ENCODE data around the gene EHD4.

Gene EHD4

DNA sequence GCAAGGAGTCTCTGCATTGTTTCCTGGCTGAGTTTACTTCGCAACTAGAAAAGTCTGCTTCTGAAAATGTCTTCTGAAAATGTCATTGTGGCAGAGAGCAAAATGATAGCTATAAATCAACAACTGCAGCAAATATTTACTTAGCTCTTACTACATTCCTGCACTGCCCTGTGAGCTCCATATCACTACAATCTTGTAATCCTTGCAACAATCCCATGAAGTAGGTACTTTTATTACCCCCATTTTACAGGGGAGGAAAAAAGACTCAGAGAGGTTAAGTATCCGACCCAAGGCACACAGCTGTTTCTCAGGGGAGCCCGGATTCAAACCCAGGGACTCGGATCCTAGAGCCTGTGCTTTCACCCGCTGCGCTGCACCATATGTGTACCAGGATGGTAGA is 44.3 kb downstream of the EHD4 start:
- H3K9me3 ChIP-seq (ENCODE audit: control insufficient read depth, insufficient read depth, low read length), result no peaks in the 10 kb centered on the region
- H3K4me1 ChIP-seq (ENCODE audit: control insufficient read depth, insufficient read depth, low read length), result peaks cover 10% of the 10 kb centered on the region
- peaks cover 6% of the 10 kb centered on the region for H3K36me3 ChIP-seq (ENCODE audit: control insufficient read depth, insufficient read depth, low read length)
- no peak overlapping the region for H3K4me3 ChIP-seq (ENCODE audit: low read depth, low read length)
- no peaks in the 10 kb centered on the region for H3K27me3 ChIP-seq (ENCODE audit: control insufficient read depth, insufficient read depth, low read length)
- H3K9ac ChIP-seq (ENCODE audit: low read depth, low read length), result no peak overlapping the region

DNA sequence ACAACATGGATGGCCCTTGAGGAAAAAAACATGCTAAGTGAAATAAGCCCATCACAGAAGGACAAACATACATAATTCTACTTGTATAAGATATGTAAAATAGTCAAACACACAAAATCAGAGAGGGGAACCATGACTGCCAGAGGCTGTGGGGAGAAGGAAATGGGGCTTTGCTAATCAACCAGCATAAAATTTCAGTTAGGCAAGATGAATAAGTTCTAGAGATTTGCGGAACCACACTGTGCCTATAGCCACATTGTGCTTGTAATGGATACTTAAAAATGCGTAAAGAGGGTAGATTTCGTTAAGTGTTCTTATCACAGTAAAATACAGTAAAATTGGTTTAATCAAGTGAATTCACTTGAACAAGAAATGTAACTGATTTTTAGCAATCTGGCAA is 44.8 kb downstream of the EHD4 start:
- Histone ChIP-seq H3K4me3 (ENCODE audit: low read depth, low read length) (no peak overlapping the region), H3K4me1 (ENCODE audit: control insufficient read depth, insufficient read depth, low read length) (peaks cover 7% of the 10 kb centered on the region), H3K9me3 (ENCODE audit: control insufficient read depth, insufficient read depth, low read length) (no peaks in the 10 kb centered on the region), H3K9ac (ENCODE audit: low read depth, low read length) (no peak overlapping the region), H3K36me3 (ENCODE audit: control insufficient read depth, insufficient read depth, low read length) (peaks cover 4% of the 10 kb centered on the region), H3K27me3 (ENCODE audit: control insufficient read depth, insufficient read depth, low read length) (no peaks in the 10 kb centered on the region)

DNA sequence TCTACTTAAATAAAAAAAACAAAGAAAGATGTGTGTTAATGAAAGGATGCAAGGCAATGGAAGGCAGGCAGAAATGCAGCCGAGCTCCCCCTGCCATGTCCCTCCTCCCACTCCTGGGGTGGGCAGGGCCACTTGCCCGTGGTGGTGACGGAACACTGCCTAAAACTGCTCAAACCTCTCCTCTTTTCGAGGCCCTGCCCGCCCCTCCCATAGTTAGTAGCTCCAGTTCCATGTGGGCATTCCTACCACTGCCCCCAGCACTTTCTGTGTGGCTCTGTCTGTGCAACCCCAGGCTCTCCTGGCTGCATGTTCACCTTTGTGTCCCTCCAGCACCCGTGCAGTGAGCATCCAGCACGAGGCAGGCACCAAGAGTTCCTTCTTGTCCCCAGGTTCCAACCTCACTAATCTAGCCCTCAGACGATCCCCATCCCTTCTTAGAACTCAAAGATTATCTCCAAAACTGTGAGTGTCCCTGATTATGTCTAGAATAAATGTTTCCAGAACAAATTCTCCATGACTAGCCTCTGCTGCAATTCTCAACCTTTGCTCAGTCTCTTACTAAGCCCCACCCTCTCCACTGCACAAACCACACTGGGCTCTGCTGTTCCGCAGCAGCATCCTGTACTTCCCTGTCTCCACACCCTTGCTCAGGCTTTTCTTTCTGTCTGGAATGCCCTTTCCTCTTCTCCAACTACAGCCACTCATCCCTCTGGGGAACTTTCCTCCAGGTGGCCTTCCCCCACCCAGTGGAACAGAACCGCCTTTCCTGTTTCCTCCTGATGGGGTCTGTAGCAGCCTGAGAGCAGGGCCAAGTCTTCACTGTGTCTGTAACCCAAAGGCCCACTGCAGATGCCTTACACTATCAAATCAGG is 45.9 kb downstream of the EHD4 start:
- Histone ChIP-seq H3K9me3 (ENCODE audit: control insufficient read depth, insufficient read depth, low read length) (no peaks in the 10 kb centered on the region), H3K4me3 (ENCODE audit: low read depth, low read length) (no peak overlapping the region), H3K4me1 (ENCODE audit: control insufficient read depth, insufficient read depth, low read length) (peaks cover 7% of the 10 kb centered on the region), H3K9ac (ENCODE audit: low read depth, low read length) (no peak overlapping the region), H3K27me3 (ENCODE audit: control insufficient read depth, insufficient read depth, low read length) (no peaks in the 10 kb centered on the region), H3K36me3 (ENCODE audit: control insufficient read depth, insufficient read depth, low read length) (no peaks in the 10 kb centered on the region)

DNA sequence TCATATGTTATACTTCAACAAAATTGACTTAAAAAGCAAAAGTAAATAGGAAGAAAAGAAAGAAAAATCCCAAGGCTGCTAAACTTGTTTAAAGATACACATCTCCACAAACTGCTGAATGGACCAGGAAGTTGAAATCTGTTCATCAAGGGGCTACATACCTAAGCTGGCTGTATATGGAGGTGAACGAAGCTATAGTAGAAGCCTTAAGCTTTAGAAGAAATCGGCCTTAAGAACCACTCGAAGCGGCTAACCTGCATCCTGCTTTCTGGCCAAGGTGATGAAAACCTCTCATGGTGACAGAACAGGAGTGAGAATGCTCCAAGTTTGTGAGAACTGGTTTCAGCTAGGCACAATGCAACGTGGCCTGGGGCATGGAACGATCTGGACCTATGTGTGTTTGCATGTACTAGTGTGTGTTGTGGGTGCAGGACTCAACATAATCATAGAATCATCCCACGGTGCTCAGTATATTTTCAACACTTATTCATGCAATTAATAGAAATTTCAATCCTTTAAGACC is 47.2 kb downstream of the EHD4 start:
- Histone ChIP-seq H3K4me3 (ENCODE audit: low read depth, low read length) (no peak overlapping the region), H3K9ac (ENCODE audit: low read depth, low read length) (no peak overlapping the region), H3K9me3 (ENCODE audit: control insufficient read depth, insufficient read depth, low read length) (no peaks in the 10 kb centered on the region), H3K27me3 (ENCODE audit: control insufficient read depth, insufficient read depth, low read length) (no peaks in the 10 kb centered on the region), H3K36me3 (ENCODE audit: control insufficient read depth, insufficient read depth, low read length) (no peaks in the 10 kb centered on the region), H3K4me1 (ENCODE audit: control insufficient read depth, insufficient read depth, low read length) (peaks cover 7% of the 10 kb centered on the region)

DNA sequence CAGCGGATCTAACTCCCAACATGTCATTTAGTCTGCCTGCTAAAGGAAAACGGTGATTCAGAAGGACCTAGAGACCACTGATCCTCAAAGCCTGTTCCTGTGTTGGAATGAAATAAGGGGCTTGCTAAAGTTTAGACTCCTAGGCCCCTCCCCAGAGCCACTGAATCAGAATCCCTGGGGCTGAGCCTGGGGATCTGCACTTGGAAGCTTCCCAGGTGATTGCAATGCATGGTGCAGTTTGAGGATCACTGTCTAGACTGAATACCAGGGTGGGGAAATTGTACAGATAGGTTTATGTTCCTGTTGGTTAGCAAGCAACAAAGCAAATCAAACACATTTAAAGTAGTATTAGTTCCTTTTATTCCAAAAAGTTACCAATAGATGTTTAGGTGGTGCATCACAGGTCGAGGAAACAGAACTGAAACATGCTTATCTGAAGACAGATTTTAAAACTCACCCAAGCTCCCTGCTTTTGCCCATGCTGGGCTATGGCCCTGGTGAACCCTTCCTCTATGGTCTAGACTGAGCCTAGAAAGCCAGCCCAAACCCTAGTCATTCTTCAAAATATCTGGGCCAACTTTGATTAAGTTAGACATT is 48.9 kb downstream of the EHD4 start:
- H3K9me3 ChIP-seq (ENCODE audit: control insufficient read depth, insufficient read depth, low read length), result no peaks in the 10 kb centered on the region
- no peaks in the 10 kb centered on the region for H3K27me3 ChIP-seq (ENCODE audit: control insufficient read depth, insufficient read depth, low read length)
- H3K36me3 ChIP-seq (ENCODE audit: control insufficient read depth, insufficient read depth, low read length), result peaks cover 8% of the 10 kb centered on the region
- no peak overlapping the region for H3K4me3 ChIP-seq (ENCODE audit: low read depth, low read length)
- H3K9ac ChIP-seq (ENCODE audit: low read depth, low read length), result no peak overlapping the region
- H3K4me1 ChIP-seq (ENCODE audit: control insufficient read depth, insufficient read depth, low read length), result no peaks in the 10 kb centered on the region

DNA sequence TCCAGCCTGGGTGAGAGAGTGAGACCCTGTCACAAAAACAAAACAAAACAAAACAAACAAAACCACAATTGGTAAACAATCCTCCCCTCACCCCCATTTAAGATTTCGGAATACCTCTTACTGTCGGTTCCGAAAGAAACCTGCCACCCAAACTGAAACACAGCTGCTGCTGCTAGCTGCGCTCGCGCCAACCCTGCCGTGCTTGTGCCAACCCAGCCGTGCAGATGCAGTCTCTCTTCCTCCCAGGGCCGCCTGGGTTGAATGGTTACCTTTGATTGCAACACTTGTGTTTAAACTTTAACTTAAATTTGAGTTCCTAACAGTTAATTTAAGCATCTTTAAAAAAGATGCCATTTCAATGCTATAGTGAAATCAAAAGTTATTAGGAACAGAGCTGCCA is 50.0 kb downstream of the EHD4 start:
- Histone ChIP-seq H3K36me3 (ENCODE audit: control insufficient read depth, insufficient read depth, low read length) (peaks cover 13% of the 10 kb centered on the region), H3K9ac (ENCODE audit: low read depth, low read length) (no peak overlapping the region), H3K4me1 (ENCODE audit: control insufficient read depth, insufficient read depth, low read length) (no peaks in the 10 kb centered on the region), H3K9me3 (ENCODE audit: control insufficient read depth, insufficient read depth, low read length) (no peaks in the 10 kb centered on the region), H3K27me3 (ENCODE audit: control insufficient read depth, insufficient read depth, low read length) (no peaks in the 10 kb centered on the region), H3K4me3 (ENCODE audit: low read depth, low read length) (no peak overlapping the region)

DNA sequence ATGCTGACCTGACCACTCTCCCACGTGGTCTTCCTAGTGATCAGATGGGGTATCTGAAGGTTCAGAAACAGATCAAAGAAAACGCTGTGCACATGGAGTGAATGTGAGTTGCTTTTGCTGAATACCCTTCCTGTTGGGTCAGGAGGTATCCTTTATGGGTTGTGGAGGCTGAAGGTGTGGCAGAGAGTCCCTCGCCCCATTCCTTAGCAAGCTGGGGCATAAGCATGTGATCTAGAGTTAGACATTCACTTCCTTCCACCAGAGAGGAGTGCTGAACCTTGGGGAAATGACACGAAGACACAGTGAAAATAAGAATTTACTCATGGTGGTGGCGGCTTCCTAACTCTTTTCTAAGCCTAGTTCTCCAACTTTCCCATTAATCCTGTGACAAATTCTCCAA is 50.7 kb downstream of the EHD4 start:
- H3K9ac ChIP-seq (ENCODE audit: low read depth, low read length), result no peak overlapping the region
- H3K27me3 ChIP-seq (ENCODE audit: control insufficient read depth, insufficient read depth, low read length), result no peaks in the 10 kb centered on the region
- no peaks in the 10 kb centered on the region for H3K4me1 ChIP-seq (ENCODE audit: control insufficient read depth, insufficient read depth, low read length)
- H3K4me3 ChIP-seq (ENCODE audit: low read depth, low read length), result no peak overlapping the region
- H3K9me3 ChIP-seq (ENCODE audit: control insufficient read depth, insufficient read depth, low read length), result no peaks in the 10 kb centered on the region
- H3K36me3 ChIP-seq (ENCODE audit: control insufficient read depth, insufficient read depth, low read length), result peaks cover 13% of the 10 kb centered on the region

DNA sequence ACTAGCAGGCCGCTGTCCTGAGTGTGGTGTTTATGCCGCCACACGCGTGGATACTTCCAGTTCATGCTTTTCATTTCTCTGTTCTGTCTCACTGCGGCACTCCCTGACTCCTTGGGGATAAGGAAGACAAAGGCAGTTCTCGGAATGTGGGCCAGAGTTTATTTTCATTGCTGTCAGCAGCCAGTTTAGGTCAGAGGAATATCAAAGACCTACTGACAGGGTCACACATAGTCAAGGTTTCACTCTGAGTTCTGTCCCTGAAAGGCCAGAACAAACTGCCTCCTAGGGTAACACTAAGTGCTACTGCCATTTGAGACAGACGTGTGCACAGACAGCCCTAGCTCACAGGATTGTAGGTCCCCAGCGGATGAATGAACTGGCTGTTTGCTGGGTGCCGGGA is 51.2 kb downstream of the EHD4 start:
- H3K9me3 ChIP-seq (ENCODE audit: control insufficient read depth, insufficient read depth, low read length), result no peaks in the 10 kb centered on the region
- peaks cover 13% of the 10 kb centered on the region for H3K36me3 ChIP-seq (ENCODE audit: control insufficient read depth, insufficient read depth, low read length)
- no peaks in the 10 kb centered on the region for H3K27me3 ChIP-seq (ENCODE audit: control insufficient read depth, insufficient read depth, low read length)
- no peak overlapping the region for H3K4me3 ChIP-seq (ENCODE audit: low read depth, low read length)
- no peaks in the 10 kb centered on the region for H3K4me1 ChIP-seq (ENCODE audit: control insufficient read depth, insufficient read depth, low read length)
- no peak overlapping the region for H3K9ac ChIP-seq (ENCODE audit: low read depth, low read length)

DNA sequence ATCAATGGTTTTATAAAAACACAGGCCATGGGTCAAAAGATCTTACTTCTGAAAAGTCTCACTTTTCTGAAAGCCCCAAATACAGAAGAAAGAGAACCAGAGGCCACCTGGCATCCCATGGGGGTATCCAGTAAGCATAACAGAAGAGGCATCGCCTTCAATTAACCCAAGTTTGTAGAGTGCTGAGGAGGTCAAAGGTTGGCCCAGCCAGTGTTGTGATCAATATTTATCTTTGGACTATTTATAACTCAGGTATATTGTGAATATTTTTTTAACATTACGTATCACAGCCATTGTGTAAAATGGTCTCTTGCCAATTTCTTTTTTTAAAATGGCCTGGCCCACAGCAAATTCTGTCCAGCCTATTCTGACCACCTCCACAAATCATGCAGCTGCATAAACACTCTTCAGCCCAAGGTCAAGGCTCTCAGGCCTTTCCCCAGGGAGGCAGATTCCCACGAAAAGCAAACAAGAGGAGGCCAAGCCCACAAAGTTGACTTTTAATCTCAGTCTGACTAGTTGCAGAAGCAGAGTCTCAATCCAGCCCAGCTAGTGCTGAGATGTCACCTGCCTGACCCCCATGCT is 52.3 kb downstream of the EHD4 start:
- Histone ChIP-seq H3K9me3 (ENCODE audit: control insufficient read depth, insufficient read depth, low read length) (no peaks in the 10 kb centered on the region), H3K9ac (ENCODE audit: low read depth, low read length) (no peak overlapping the region), H3K36me3 (ENCODE audit: control insufficient read depth, insufficient read depth, low read length) (peaks cover 13% of the 10 kb centered on the region), H3K4me1 (ENCODE audit: control insufficient read depth, insufficient read depth, low read length) (no peaks in the 10 kb centered on the region), H3K27me3 (ENCODE audit: control insufficient read depth, insufficient read depth, low read length) (no peaks in the 10 kb centered on the region), H3K4me3 (ENCODE audit: low read depth, low read length) (no peak overlapping the region)

DNA sequence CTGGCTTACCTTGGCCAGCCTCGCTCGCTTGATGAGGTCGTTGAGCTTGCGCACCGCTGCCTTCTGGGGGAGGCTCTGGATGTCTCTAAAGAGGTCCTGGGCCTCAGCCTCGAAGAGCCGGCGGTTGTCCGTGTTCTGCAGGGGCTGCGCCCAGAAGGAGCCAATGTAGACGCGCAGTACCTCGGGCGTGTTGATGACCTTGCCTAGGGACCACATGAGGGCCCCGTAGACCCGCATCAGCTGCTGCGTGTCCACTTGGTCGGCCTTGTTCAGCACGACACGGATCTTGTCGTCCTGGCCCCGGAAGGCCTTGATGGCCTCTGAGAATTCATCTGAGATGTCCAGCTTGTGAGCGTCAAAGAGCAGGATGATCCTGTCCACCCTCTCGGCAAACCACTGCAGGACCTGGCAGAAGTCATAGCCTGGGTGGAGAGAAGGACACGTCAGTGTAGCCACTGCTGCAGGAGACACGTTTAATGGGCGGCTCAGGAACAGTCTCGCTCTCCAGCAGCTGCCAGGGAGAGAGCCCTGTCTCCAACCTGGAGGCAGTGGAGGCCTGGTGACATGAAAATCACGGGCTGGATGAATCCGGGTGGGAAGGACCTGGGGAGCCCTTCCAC is 53.0 kb downstream of the EHD4 start:
- no peak overlapping the region for H3K9ac ChIP-seq (ENCODE audit: low read depth, low read length)
- no peaks in the 10 kb centered on the region for H3K27me3 ChIP-seq (ENCODE audit: control insufficient read depth, insufficient read depth, low read length)
- no peaks in the 10 kb centered on the region for H3K9me3 ChIP-seq (ENCODE audit: control insufficient read depth, insufficient read depth, low read length)
- H3K36me3 ChIP-seq (ENCODE audit: control insufficient read depth, insufficient read depth, low read length), result peaks cover 13% of the 10 kb centered on the region
- no peak overlapping the region for H3K4me3 ChIP-seq (ENCODE audit: low read depth, low read length)
- H3K4me1 ChIP-seq (ENCODE audit: control insufficient read depth, insufficient read depth, low read length), result no peaks in the 10 kb centered on the region

DNA sequence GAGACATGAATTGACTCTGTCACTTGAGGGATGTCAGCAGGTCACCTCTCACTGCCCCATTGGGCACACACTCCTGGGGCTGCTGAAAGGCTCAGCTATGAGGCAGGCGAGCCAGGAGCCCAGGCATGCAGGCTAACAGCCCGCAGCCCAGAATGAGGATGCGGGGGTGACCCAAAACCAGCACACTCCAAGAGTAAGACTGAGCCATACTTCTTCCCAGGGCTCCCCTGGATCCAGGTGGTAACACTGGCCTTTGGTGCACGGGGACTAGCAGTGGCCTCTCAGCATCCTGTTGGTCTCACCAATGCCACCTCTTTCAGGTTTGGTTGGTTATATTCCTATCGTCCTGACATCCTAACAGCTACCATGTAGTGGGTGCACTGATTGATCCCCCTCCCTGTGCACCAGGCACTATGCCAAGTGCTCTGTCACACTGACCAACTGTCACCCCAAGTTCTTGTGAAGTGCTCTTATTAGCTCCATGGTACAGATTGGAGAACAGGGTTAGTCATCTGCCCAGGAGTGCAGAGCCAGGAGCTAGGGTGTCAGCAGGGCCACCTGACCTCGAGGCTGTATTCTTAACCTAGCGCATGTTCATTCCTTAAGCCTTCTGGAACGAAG is 53.7 kb downstream of the EHD4 start:
- Histone ChIP-seq H3K9me3 (ENCODE audit: control insufficient read depth, insufficient read depth, low read length) (no peaks in the 10 kb centered on the region), H3K27me3 (ENCODE audit: control insufficient read depth, insufficient read depth, low read length) (no peaks in the 10 kb centered on the region), H3K4me3 (ENCODE audit: low read depth, low read length) (no peak overlapping the region), H3K36me3 (ENCODE audit: control insufficient read depth, insufficient read depth, low read length) (peaks cover 13% of the 10 kb centered on the region), H3K9ac (ENCODE audit: low read depth, low read length) (no peak overlapping the region), H3K4me1 (ENCODE audit: control insufficient read depth, insufficient read depth, low read length) (no peaks in the 10 kb centered on the region)
